Astrocyte of the spinal cord (primary cell): Measurements from ENCODE around the gene EXOC4.

Source experiments
- DNase-seq: peaks from one replicate; pipeline ENCODE4 v3.0.0; 2011; ENCODE audit warnings: low read depth, low spot score
- H3K4me3 ChIP-seq: 2 replicates; pipeline ENCODE4 v1.5.1; 2011; ENCODE audit warnings: low read depth, mild to moderate bottlenecking, low read length, moderate library complexity
- in situ Hi-C: cut with HindIII; loops from 2 replicates; pipeline ENCODE4 v1.10.0; 2017; ENCODE audit warnings: low sequenced_read_pairs
- TF ChIP-seq, protein P1 (sequence below): IDR thresholded peaks from 2 replicates; pipeline ENCODE4 v1.5.1; 2012; ENCODE audit warnings: low read depth, mild to moderate bottlenecking, low read length, inconsistent platforms

The EXOC4 gene

DNA sequence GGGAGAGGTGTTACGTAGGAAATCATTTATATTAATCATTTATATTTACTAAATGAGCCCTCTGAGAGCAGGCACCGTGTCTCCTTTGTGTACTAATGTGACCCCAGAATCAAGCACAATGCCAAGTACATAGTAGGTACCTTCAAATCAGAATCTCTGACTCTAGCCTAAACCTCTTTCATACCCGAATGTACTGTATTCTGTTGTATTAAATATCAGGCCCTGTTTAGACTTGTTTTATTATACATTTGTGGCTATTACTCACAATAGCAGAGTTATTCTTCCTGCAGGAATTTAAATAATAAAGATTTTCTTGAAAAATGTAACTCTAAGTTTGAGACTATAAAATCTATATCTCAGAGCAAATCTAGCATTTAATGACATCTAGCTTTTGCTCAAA lies 297.3 kb downstream of the EXOC4 start:
- H3K4me3 ChIP-seq: no peak overlapping the region
- no peak for DNase-seq
- in situ Hi-C loops: no loop called here
- TF ChIP-seq, protein P1, sequence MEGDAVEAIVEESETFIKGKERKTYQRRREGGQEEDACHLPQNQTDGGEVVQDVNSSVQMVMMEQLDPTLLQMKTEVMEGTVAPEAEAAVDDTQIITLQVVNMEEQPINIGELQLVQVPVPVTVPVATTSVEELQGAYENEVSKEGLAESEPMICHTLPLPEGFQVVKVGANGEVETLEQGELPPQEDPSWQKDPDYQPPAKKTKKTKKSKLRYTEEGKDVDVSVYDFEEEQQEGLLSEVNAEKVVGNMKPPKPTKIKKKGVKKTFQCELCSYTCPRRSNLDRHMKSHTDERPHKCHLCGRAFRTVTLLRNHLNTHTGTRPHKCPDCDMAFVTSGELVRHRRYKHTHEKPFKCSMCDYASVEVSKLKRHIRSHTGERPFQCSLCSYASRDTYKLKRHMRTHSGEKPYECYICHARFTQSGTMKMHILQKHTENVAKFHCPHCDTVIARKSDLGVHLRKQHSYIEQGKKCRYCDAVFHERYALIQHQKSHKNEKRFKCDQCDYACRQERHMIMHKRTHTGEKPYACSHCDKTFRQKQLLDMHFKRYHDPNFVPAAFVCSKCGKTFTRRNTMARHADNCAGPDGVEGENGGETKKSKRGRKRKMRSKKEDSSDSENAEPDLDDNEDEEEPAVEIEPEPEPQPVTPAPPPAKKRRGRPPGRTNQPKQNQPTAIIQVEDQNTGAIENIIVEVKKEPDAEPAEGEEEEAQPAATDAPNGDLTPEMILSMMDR: no peak

GRCh38 chr7:133550811-133551210 lies 297.9 kb downstream of the EXOC4 start:
- TF ChIP-seq, protein P1: no peak
- in situ Hi-C loops: no loop called here
- no peak for DNase-seq
- no peak overlapping the region for H3K4me3 ChIP-seq

DNA sequence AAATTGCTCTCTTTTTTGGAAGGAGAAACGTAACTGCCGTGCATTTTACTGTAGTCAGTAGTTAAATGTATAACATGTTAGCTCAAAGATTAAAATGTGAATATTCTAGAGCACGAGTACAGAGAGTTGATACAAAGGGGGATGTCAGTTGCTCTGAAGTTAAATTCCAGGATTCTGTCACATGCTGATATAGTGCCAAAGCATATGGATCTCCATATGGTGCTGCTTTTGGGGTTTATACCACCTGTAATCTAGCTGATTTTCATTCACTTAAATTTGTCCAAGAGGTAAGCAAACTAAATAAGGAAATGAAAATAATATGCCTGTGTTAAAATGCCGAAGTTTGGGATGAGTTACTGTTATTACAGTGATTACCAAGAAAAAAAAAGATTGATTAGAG lies 298.6 kb downstream of the EXOC4 start:
- H3K4me3 ChIP-seq: no peak overlapping the region

GRCh38 chr7:133552079-133552478 lies 299.2 kb downstream of the EXOC4 start:
- TF ChIP-seq, protein P1: no peak
- no peak overlapping the region for H3K4me3 ChIP-seq
- in situ Hi-C loops: no loop called here
- no peak for DNase-seq

More for the DNA sequence above, 298.6 kb downstream of the EXOC4 start:
- no peak for DNase-seq
- in situ Hi-C loops: no loop called here
- TF ChIP-seq, protein P1: no peak

DNA sequence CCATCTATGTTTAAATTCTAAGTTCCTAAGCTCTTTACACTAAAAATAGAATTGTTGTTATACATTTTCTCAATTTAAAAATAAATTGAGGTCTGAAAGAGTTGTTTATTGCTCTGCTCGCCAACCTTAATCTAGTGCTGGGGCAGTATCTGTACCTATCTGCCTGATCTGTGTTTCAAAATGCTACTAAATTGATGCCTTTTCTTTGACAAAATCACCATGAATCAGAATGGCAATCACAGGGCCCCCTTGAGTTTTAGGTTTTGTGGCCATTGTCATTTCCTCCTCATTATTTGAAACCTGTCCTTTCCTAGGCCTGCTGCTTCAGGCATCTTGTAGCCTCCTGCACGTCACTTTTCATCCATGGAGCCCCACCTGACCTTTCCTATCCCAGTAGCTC lies 301.5 kb downstream of the EXOC4 start:
- TF ChIP-seq, protein P1: no peak
- H3K4me3 ChIP-seq: no peak overlapping the region
- in situ Hi-C loops: no loop called here
- DNase-seq: no peak

- in situ Hi-C loops: no loop called here
- TF ChIP-seq, protein P1: no peak
These were observed 303.2 kb downstream of the EXOC4 start for GRCh38 chr7:133556048-133556447.

DNA sequence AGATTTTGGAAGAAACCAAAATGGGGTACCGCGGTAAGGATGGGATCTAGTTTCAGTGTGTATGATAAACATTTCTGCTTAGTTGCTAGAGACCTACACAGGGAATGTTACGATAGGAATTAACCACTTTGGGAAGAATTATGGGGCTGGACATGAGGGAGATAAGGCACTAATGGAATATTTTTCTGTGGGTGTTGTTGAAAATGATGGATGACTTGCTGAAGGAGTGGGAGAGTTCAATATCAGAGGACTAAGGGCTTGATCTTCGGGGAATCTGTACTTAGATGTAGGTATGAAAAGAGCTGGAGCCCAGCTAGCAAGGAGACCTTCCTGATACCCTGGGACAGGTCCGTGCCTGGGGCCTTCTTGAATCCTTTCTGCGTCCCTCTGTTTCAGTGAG lies 303.7 kb downstream of the EXOC4 start:
- in situ Hi-C loops: no loop called here
- H3K4me3 ChIP-seq: no peak overlapping the region
- DNase-seq: no peak
- TF ChIP-seq, protein P1: no peak

More at GRCh38 chr7:133556048-133556447, 303.2 kb downstream of the EXOC4 start:
- no peak for DNase-seq
- H3K4me3 ChIP-seq: no peak overlapping the region
